GM19328 (cell line): ENCODE data around the gene SIK3.

ENCODE experiments used
- ATAC-seq: cut with Tn5 transposase; IDR thresholded peaks from one replicate; pipeline ENCODE4 v1.9.1; 2021; ENCODE audit warnings: mild to moderate bottlenecking, moderate library complexity; ENCODE audit not compliant: unreplicated experiment

Gene SIK3

GRCh38 chr11:117110294-117110950 lies 12.2 kb upstream of the SIK3 start:
- no peak for ATAC-seq

GRCh38 chr11:117107701-117108590 lies 9.7 kb upstream of the SIK3 start:
- no peak for ATAC-seq

DNA sequence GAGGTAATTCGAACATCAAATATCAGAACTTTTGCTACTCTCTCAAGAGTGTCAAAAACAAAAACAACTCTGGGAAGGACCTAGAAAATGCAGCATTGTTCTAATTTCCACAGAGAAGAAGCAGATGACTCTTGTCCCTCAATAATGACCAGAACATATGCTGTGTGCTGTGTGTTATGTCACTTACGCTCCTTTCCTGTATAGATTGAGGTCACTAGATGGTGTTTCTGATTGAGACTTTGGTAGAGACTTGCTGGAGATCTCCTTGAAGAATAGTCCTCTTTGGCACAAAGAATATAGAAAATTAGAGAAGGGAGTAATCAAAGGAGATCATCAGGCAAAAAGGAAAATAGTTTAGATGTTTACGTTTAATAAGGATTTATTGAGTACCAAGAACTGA lies 2.3 kb upstream of the SIK3 start:
- ATAC-seq = no peak

- no peak for ATAC-seq
Observed at GRCh38 chr11:117099696-117100095, 1.5 kb upstream of the SIK3 start.

GRCh38 chr11:117097389-117098268 lies 599 bp downstream of the SIK3 start:
- ATAC-seq = peak; percentile 20

- ATAC-seq = no peak
Observed at GRCh38 chr11:117097014-117097388, 1.2 kb downstream of the SIK3 start.

DNA sequence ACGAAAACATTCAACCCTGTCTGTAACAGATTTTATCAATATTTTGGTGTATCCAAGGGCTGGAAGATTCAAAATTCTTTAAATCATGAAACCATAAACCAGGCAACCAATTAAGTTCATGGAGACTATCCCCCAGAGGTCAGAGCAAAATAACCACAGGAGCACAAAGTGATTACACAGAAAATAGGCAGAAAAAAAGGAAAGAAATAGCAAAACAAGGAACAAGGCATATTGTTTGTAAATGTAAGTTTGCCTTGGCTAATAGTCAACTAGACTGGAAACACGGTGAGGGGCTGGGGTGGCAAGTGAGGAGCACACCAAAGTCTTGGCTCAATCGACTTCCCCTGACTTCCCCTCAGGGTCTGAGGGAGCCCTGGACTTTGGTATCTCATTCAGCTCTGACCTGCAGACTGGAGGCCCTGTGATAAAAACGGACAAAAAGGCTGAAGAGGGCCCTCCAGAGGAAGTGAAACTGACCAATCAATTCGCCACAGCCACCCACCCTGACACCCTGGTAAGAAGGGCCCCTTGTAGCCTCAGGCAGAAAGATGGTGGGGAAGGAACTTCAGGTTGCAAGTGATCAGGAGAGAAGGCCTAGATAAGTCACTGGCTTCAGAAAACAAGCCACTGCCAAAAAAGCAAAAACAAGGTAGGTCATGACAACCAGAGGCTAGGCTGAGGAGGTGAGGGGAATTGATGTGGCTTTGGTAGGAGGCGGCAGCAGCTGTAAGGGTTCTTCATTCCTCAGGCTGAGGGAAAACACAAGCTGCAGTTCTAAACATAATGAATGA lies 1.8 kb downstream of the SIK3 start:
- no peak for ATAC-seq

GRCh38 chr11:117095284-117096161 lies 2.7 kb downstream of the SIK3 start:
- ATAC-seq = no peak

DNA sequence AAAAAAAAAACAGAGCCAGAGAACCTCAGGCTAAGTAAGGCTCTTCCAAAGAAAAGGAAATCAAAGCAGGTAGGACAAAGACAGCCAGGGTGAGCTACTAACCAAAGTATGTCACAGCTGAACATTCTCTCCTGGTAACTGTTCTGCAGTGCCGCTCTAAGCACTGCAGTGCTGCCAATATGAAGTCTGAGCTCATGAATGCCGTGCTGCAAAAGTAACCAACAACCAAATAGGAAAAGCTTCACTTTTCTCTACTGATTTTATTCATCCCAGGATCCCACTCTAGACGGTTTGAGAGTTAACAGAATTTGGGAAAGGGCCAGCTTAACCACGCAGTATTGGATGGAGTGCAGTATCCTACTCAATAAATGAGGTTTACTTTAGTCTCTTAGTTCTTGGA lies 3.5 kb downstream of the SIK3 start:
- no peak for ATAC-seq

DNA sequence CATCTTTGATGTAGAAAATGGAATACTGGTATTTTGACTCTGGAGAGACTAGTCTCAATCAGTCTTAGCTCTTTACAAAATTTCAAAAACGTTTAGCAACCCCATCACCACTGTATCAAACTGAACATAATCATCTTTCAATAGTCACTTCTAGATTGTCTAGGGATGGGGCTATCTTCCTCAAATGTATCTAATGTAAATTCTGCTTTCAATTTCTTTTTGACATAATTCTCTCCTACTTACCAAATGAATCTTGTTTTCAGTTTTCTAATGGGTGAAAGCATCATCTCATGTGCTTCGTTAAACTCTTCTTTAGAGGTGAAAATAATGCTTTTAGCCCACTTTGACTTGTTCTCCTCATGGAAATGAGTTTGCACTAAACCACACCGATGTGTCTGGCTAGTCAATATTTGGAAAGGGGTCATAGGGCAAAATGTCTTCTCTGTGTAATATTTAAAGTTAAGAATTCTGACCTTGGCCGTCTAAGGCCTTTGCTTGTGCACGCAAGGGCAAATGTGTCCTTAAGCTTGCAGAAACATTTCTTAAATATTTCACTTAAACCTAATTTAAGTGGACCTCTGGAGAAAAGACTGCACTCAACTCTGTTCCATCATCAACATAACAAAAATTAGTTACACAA lies 5.2 kb downstream of the SIK3 start:
- no peak for ATAC-seq

DNA sequence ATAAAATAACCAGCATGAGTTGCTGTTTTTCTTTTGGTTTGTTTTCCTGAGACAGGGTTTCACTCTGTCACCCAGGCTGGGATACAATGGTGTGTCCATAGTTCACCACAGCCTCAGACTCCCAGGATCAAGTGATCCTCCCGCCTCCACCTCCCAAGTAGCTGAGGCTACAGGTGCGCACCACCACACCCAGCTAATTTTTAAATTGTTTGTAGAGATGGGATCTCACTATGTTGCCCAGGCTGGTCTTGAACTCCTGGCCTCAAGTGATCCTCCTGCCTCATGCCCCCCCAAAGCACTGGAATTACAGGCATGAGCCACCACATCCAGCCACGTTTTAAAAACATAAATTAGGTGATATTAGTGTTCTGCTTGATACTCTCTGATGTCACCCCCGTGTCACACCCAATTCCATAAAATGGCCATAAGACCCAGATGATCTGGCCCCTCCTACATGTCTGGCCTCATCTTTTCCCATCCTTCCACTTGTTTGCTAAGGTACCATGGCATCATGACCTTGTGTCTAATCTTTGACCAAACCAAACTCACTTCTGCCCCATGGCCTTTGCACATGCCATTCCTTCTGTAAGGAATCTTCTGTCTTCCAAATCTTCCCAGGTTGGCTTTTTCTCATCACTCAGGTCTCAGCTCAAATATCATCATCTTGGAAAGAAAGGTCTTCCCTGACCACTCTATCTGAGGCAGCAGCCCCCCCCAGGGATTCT lies 6.3 kb downstream of the SIK3 start:
- ATAC-seq = no peak

DNA sequence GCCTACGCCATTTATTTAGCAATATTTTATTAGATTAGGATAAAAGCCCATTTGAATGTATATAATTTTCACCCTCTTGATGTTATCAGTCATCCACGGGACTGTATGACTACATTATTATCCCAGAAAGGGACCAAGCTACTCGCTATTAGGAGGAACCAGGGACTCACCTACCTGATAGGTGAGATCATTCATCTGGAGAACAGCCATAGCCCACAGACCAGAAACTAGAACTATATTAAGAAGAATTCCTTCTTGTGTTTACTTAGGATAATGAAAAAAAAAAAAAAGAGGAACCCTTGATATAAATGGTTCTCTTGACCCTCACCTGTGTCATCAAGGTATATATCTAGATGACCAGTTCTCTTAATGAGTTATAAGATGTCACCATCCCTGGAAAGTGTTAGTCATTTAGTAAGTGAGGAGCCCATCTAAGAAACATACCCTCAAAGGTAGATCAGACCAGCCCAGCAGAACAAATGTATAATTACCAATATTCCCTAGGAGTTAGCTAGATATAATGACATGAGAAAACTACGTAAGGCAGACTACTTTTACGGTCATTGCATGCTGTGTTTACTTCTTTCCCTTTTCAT lies 8.0 kb downstream of the SIK3 start:
- ATAC-seq = no peak

DNA sequence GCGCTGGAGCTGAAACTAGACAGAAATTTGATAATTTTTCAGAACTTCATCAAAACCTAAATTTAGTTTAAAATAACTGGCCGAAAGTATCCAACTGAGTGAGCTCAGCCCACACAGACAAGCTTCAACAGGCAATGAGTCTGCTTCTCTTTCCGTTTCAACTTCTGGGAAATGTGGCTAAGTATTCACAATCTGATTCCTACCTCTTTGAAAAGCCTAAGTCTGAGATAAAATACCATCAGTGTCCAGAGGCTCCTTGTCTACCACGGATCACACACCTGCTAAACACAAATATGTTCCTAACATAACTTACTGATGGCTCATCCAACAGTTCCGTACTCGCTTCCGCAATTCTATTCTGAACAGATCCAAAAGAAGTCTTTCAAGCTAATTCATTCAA lies 8.5 kb downstream of the SIK3 start:
- ATAC-seq = no peak

DNA sequence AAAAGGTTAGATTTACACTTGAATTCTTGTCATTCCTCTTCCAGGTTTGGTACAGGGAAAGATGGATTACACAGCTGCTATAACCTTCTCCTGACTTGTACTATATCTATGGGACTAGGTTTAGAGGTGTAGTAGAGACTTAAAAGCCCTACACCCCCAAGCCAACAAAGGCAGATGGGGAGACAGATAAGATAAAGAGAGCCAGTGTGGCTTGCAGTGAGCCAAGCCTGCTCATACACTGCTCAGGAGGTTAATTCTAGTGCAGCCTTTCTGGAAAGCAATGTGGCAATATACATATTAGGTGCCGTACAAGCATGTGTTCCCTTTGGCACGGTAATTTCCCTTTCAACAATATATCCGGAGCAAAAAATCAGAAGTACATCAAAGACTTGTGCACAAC lies 10.8 kb downstream of the SIK3 start:
- no peak for ATAC-seq

GRCh38 chr11:117084992-117085391 lies 13.2 kb downstream of the SIK3 start:
- ATAC-seq = no peak

DNA sequence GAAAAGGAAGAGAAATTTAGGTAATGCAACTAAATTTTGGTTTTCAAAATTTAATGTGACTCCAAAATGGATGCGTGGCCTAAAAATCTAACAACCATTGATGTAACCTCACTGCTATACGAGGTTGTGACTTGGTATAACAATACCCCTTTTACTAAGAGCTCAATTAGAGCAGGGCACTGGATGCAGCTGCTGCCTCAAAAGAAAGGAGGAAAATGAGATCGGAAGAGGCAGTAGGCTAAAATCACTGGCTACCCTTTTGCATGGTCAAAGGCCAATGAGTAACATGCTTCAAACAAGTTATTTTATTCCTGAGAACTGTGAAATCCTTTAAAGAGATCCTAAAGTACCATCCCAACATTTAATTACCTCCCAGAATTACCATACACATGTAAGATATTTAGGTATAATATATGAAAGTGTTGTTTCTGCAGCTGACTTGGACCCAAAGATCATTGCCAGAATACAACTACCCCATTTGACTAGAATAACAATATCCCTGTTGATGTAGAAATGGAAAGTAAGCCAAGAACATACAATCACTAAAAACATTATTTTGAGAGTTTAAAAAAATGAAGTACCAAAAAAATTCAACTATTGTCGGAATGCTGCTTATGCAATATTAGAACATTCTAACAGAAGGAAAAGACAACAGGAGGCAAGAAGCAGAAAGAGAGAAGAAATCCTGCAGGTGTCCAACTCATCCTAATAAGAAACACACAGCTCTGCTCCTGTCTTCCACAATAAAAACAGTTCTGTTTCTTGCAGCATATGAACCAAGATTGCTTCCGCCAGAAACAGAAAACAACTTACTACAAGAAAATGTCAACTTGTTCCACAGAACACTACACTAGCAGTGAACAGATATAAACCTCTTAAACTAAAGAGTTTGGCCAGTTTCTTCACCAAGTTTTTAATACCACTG lies 15.0 kb downstream of the SIK3 start:
- no peak for ATAC-seq

DNA sequence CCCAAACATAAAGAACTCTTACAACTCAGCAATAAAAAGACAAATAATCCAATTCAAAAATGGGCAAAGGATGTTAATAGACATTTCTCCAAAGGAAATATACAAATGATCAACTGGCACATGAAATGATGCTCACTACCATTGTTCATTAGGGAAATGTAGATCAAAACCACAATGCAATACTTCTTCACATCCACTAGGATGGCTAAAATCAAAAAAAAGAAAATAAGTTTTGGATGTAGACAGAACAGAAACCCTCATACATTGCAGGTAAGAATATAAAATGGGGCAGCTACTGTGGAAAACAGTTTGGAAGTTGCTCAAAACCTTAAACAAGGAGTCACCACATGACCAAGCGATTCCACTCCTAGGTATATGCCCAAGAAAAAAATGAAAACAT lies 16.3 kb downstream of the SIK3 start:
- ATAC-seq = no peak
